Coronary artery (tissue), 2 donors: ENCODE data around the gene WLS.

Experiments used
- DNase-seq: peaks from one replicate; pipeline ENCODE4 v3.0.0-alpha.2; 2017; ENCODE audit warnings: low spot score
- H3K27ac ChIP-seq, 2 donors: fragments of 200-600 bp; sonication (generic); one replicate each; pipeline ENCODE4 v1.5.1; 2016 to 2019
- H3K4me3 ChIP-seq: fragments of 200-600 bp; sonication (generic); 2 replicates; pipeline ENCODE4 v1.5.1; 2016; ENCODE audit warnings: mild to moderate bottlenecking, moderate library complexity
- TF ChIP-seq, protein P1 (sequence below): fragments of 200-600 bp; sonication (generic); IDR thresholded peaks from one replicate; pipeline ENCODE4 v1.5.1; 2019; ENCODE audit warnings: antibody characterized with exemption

WLS gene

DNA sequence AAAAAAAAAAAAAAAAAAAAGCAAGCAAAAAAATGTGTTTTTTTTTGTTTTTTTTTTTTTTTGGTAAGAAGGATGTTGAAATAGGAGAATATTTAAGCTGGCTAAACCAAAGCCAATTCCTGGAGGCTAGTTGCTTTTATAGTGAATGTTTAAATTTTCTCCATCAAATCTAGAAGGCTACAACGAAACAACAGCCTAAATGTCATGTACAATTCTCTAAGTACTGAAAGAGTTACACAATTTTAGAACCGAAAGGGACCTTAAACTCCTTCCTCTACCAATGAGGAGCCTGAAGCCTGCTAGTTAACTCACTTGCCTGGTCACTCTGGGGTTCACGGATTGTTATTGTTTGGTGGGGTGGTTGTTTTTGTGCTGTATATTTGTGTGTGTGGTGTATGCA is 3.5 kb downstream of the WLS start:
- TF ChIP-seq, protein P1, sequence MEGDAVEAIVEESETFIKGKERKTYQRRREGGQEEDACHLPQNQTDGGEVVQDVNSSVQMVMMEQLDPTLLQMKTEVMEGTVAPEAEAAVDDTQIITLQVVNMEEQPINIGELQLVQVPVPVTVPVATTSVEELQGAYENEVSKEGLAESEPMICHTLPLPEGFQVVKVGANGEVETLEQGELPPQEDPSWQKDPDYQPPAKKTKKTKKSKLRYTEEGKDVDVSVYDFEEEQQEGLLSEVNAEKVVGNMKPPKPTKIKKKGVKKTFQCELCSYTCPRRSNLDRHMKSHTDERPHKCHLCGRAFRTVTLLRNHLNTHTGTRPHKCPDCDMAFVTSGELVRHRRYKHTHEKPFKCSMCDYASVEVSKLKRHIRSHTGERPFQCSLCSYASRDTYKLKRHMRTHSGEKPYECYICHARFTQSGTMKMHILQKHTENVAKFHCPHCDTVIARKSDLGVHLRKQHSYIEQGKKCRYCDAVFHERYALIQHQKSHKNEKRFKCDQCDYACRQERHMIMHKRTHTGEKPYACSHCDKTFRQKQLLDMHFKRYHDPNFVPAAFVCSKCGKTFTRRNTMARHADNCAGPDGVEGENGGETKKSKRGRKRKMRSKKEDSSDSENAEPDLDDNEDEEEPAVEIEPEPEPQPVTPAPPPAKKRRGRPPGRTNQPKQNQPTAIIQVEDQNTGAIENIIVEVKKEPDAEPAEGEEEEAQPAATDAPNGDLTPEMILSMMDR = no peak
- no peak for DNase-seq
- Histone ChIP-seq H3K27ac (peak overlapping the region; percentile 68 to 81), H3K4me3 (peak overlapping the region; percentile 43)

DNA sequence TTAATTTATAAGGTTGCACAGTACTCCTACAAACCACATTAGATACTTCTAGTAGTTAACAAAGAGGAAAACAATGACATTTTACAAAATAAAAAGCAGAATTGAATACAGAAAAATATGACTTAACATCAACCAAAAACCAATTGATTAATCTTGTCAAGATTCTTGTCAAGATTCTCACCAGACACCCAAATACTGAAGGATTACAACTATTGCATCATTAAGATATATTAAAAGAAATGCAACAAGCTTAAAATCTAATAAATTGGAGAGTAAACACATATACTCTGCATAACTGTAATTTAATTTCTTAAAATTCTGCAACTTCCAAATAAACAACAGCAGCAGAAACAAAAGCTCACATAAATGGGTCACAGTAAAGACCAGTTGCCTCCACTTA is 4.7 kb downstream of the WLS start:
- TF ChIP-seq, protein P1 = no peak
- Histone ChIP-seq H3K27ac (no peak overlapping the region), H3K4me3 (no peak overlapping the region)
- DNase-seq = no peak

DNA sequence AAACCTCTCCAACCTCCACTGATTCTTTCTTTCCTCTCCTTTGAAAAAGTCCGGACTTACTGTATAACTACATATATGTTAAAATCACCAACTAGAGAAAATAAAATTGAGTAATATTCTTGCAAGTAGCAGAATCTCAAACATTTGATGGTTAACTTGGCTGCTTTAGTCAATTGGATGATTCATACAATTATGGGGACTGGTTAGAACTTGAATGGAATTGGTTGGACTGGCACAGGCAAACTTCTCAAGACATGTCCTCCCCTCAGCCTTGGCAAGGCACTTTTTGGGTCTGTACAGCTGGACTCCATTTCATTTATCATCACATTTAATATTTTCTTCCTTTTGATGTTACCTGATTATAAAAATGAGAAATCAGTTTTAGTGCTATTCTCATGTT is 6.5 kb downstream of the WLS start:
- TF ChIP-seq, protein P1 = no peak
- no peak for DNase-seq
- H3K27ac ChIP-seq = no peak overlapping the region

DNA sequence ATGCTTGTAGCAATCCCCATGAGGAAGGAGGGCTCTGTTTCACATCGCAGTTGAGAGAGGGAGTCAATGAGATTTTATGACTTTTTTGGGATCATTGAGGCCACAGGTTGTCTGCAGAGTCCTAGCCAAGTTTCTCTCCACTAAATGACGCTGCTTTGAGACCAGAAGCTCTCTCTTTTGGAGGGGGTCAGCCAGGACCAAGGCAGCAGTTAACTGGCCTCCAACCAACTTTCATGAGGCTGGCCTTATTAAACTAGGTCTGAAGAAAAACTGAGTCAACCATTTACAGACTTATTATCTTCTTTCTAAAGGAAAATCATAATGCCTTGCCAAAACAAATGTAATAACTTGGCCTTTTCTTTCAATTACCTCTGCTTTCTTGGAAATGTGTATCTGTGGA is 8.6 kb downstream of the WLS start:
- TF ChIP-seq, protein P1 = no peak
- H3K27ac ChIP-seq = peak overlapping the region; percentile 0 to 61
- H3K4me3 ChIP-seq = no peak overlapping the region
- DNase-seq = no peak

More for the DNA sequence above, 6.5 kb downstream of the WLS start:
- H3K4me3 ChIP-seq = no peak overlapping the region

DNA sequence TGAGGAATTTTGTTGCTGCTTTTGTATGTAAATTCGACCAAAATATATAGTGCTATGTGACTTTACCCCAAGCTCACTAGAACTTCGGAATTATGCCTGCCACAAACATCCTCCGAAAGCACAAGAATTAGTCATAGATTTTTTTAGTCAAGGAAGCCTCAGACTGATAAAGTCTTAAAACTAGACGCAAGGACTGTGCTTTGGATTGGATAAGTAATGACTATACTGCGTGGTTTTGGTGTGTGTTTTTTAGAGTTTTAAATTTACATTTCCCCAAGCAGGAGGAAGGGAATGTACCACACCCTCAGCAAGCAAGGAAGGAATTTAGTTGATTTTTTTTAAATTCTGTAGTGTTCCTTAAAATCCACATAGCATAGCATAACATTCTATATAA is 10.3 kb downstream of the WLS start:
- TF ChIP-seq, protein P1 = no peak
- no peak for DNase-seq
- Histone ChIP-seq H3K27ac (peak overlapping the region in 1 of 2 donors; percentile 23), H3K4me3 (no peak overlapping the region)

DNA sequence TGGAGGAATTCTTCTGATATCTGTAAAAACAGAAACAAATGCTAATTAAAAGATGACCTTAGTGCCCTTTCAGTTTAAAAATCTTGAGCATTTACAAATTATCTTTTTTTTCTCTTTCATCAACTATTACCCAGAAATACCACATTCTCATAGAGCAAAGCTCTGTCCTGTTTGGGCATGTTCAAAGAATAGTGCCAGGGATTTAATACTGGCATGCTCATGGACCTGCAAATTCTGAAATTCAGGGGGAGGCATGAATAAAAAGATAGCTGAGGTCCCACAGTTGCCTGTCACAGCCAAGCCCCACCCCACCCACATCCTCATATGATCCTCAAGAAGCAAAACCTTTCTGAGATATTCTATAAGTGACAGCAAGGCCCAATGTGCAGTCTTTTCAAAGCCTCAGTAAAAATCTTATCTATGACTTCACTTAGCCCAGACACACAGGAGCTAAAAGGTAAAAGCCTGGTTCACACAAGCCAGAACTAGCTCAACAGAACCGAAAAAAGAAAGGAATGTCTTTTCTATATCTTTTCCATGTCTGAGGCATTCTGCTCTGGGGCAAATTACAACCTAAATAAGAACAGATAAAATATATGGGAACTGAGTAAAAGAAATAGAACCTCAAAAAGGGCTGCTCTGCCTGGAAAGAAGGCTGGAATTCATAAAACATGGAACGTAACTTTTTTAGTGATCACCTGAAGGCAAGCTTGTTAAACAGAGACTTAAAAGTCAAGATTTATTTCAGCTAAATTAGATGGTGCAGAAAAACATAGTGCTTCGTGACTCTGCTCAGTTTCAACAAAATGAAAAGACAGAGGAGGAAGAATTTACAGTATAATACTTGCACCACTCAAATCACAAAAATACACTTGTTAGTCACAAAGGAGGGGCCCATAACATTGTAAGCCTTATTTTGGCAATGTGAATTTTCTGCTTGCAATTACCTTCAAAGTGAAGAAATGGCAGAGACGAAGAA is 11.0 kb downstream of the WLS start:
- Histone ChIP-seq H3K4me3 (no peak overlapping the region), H3K27ac (peak overlapping the region in 1 of 2 donors; percentile 30)
- TF ChIP-seq, protein P1 = no peak
- DNase-seq = no peak

DNA sequence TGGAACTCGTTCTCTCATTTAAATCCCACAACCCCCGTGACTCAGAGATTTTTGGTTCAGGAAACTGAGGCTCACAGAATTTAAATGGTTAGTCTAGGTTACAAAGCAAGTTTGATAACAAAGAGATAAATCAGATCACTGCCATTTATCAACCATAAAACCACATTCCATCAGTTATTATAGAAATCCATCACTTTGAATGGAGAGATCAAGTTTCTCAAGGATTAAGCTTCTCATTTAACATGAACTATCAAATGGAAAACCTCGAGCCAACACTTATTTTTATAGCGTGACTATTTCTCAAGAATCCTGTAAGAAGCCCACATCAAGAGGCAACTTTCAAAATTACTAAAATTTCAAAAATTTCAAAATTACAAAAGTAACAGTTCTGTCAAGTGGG is 11.9 kb downstream of the WLS start:
- H3K27ac ChIP-seq = no peak overlapping the region
- DNase-seq = no peak
- TF ChIP-seq, protein P1 = no peak
- H3K4me3 ChIP-seq = no peak overlapping the region
